Medulla oblongata (tissue), 1 donor: ENCODE results near the gene CTAG1A.
"Not testable (repeated sequence)": the region's sequence is repeated elsewhere in the genome, so short reads cannot be mapped to it uniquely, and the experiment has no call there.

Experiments
- DNase-seq: peaks from one replicate; pipeline ENCODE4 v3.0.0-alpha.2; 2015; ENCODE audit errors: extremely low spot score

Gene CTAG1A

GRCh38 chrX:154584585-154585183, at the start of gene CTAG1A:
Gene CTAG1A (plus strand): TSS chrX:154585133. CDS start chrX:154585207, 74 bp downstream.
- DNase-seq: not testable (repeated sequence)

GRCh38 chrX:154535892-154536291, 49.0 kb upstream of the CTAG1A start:
- DNase-seq: no peak

- DNase-seq: peak; percentile 67
Observed at GRCh38 chrX:154539077-154539476, 45.9 kb upstream of the CTAG1A start.

- DNase-seq: not testable (repeated sequence)
Observed at GRCh38 chrX:154540365-154540764, 44.6 kb upstream of the CTAG1A start.

GRCh38 chrX:154540897-154541535, 43.9 kb upstream of the CTAG1A start:
- DNase-seq: no peak

GRCh38 chrX:154541589-154541895, 43.4 kb upstream of the CTAG1A start:
- DNase-seq: no peak

GRCh38 chrX:154541896-154542722, 42.8 kb upstream of the CTAG1A start:
- peak; percentile 60 for DNase-seq

GRCh38 chrX:154542723-154543424, 42.1 kb upstream of the CTAG1A start:
- peak; percentile 46 for DNase-seq

- DNase-seq: no peak
Observed at GRCh38 chrX:154545673-154546274, 39.2 kb upstream of the CTAG1A start.

- DNase-seq: peak; percentile 43
Observed at GRCh38 chrX:154546354-154547244, 38.3 kb upstream of the CTAG1A start, which contains the start of gene G6PD. Gene G6PD (minus strand): TSS chrX:154546846. CDS start chrX:154546155, 691 bp downstream.

GRCh38 chrX:154547245-154548027, 37.5 kb upstream of the CTAG1A start, which contains the start of gene IKBKG:
Gene IKBKG (plus strand): TSS chrX:154547620. CDS start chrX:154552003, 4,383 bp downstream.
- peak; percentile 92 for DNase-seq

- DNase-seq: no peak
Observed at GRCh38 chrX:154548028-154548316, 37.0 kb upstream of the CTAG1A start.

GRCh38 chrX:154549766-154550165, 35.2 kb upstream of the CTAG1A start:
- no peak for DNase-seq

- not testable (repeated sequence) for DNase-seq
Observed at GRCh38 chrX:154552112-154552806, 32.7 kb upstream of the CTAG1A start.

- DNase-seq: not testable (repeated sequence)
Observed at GRCh38 chrX:154558060-154558690, 26.8 kb upstream of the CTAG1A start.

- not testable (repeated sequence) for DNase-seq
Observed at GRCh38 chrX:154558896-154559295, 26.0 kb upstream of the CTAG1A start.

- DNase-seq: not testable (repeated sequence)
Observed at GRCh38 chrX:154560326-154560725, 24.6 kb upstream of the CTAG1A start.

- DNase-seq: not testable (repeated sequence)
Observed at GRCh38 chrX:154562295-154562694, 22.6 kb upstream of the CTAG1A start.

GRCh38 chrX:154570361-154570760, 14.6 kb upstream of the CTAG1A start:
- not testable (repeated sequence) for DNase-seq
